Hepatocyte (in vitro differentiated cells): ENCODE data around the gene RRP15. TPM values are rescaled to one million over a fixed set of nuclear protein-coding genes. Genes with fewer than 3 reads are reported as not detected.

Source experiments
- DNase-seq: peaks from one replicate; pipeline ENCODE4 v3.0.0-alpha.2; 2016; ENCODE audit warnings: low spot score
- H2AFZ ChIP-seq: fragments of 200-600 bp; sonication (generic); 2 replicates; pipeline ENCODE4 v1.6.0; 2016; ENCODE audit warnings: antibody characterized with exemption, mild to moderate bottlenecking
- H3K27ac ChIP-seq: fragments of 200-600 bp; sonication (generic); 2 replicates; pipeline ENCODE4 v1.5.1; 2016; ENCODE audit warnings: mild to moderate bottlenecking
- H3K27me3 ChIP-seq: fragments of 200-600 bp; sonication (generic); 2 replicates; pipeline ENCODE4 v1.6.1; 2016
- H3K36me3 ChIP-seq: fragments of 200-600 bp; sonication (generic); replicated peaks from 2 replicates; pipeline ENCODE4 v1.5.1; 2016; ENCODE audit warnings: low read depth; ENCODE audit not compliant: insufficient read depth
- H3K4me1 ChIP-seq: fragments of 200-600 bp; sonication (generic); 2 replicates; pipeline ENCODE4 v1.5.1; 2016; ENCODE audit warnings: mild to moderate bottlenecking, moderate library complexity; ENCODE audit not compliant: insufficient read depth
- H3K4me2 ChIP-seq: fragments of 200-600 bp; sonication (generic); 2 replicates; pipeline ENCODE4 v1.6.0; 2016
- H3K4me3 ChIP-seq: fragments of 200-600 bp; sonication (generic); 2 replicates; pipeline ENCODE4 v1.5.1; 2016; ENCODE audit warnings: mild to moderate bottlenecking
- H3K79me2 ChIP-seq: fragments of 200-600 bp; sonication (generic); 2 replicates; pipeline ENCODE4 v1.6.0; 2017; ENCODE audit warnings: mild to moderate bottlenecking
- H3K9me2 ChIP-seq: fragments of 200-600 bp; sonication (generic); replicated peaks from 2 replicates; pipeline ENCODE4 v1.6.0; 2017; ENCODE audit warnings: mild to moderate bottlenecking; ENCODE audit not compliant: insufficient read depth
- H3K9me3 ChIP-seq: fragments of 200-600 bp; sonication (generic); 2 replicates; pipeline ENCODE4 v1.5.1; 2016; ENCODE audit warnings: low read depth, mild to moderate bottlenecking
- H4K20me1 ChIP-seq: fragments of 200-600 bp; sonication (generic); 2 replicates; pipeline ENCODE4 v1.6.0; 2016; ENCODE audit warnings: mild to moderate bottlenecking; ENCODE audit not compliant: insufficient read depth, poor library complexity, severe bottlenecking
- EZH2 ChIP-seq: fragments of 200-600 bp; sonication (generic); IDR thresholded peaks from 2 replicates; pipeline ENCODE4 v1.6.1; 2016; ENCODE audit warnings: antibody characterized with exemption, mild to moderate bottlenecking, borderline replicate concordance
- EZH2phosphoT487 ChIP-seq: fragments of 200-600 bp; sonication (generic); IDR thresholded peaks from one replicate; pipeline ENCODE4 v1.6.1; 2018; ENCODE audit warnings: antibody characterized with exemption, mild to moderate bottlenecking, low read depth, moderate library complexity; ENCODE audit not compliant: unreplicated experiment, severe bottlenecking
- WGBS: methylation state at CpG from one replicate; pipeline ENCODE4 v1.1.6; 2016; ENCODE audit warnings: low lambda C conversion rate; ENCODE audit errors: missing lambda C conversion rate; 5-methylcytosine and 5-hydroxymethylcytosine counted together
- polyA plus RNA-seq: library from polyadenylated mRNA; unstranded; fragments of >200 nt; fragmentation: Nextera tagmentation; extraction: Ambion mirVana; gene quantifications from 2 replicates; pipeline ENCODE4 v1.2.1, GENCODE V29; 2016
- total RNA-seq: library from RNA; depleted of rRNA; stranded (reverse); fragments of >200 nt; gene quantifications from 2 replicates; pipeline ENCODE4 v1.2.3, GENCODE V29; 2014
- TF ChIP-seq, protein P1 (sequence below): fragments of 200-600 bp; sonication (generic); IDR thresholded peaks from 2 replicates; pipeline ENCODE4 v1.5.1; 2016; ENCODE audit warnings: antibody characterized with exemption, mild to moderate bottlenecking; ENCODE audit not compliant: poor library complexity

RRP15 gene
- total and polyA plus RNA-seq, 2 experiments from 2014 or later, result 6.7 to 9.0 TPM

DNA sequence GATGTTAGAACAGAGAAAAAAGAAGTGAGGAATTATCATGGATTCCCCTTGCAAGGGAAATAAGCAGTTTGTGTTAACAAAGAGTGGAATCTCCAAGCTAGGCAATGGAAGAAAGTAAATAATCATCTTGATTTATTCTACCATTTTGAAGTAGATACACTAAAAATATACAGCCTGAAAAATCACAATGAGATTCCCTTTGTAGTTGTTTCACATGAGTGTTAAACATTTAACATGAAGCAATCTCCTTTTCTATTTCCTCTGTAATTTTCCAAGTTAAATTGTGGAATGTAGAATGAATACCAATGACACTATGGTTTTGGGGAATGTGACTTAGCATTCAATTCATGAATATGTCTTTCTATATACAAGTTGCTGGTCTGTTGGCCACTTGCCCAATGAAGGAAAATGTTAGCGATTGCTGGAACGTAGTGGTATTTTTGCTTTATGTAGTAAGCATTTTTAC is 65.7 kb downstream of the RRP15 start:
- WGBS, result 52% methylated on average over 2 of the region's 2 CpGs
- no peak for DNase-seq
- H3K9me3 ChIP-seq, result no peaks in the 10 kb centered on the region
- peaks cover 4% of the 10 kb centered on the region for H3K4me1 ChIP-seq
- peak overlapping the region; percentile 92 for H3K4me2 ChIP-seq
- no peaks in the 10 kb centered on the region for H3K36me3 ChIP-seq
- H4K20me1 ChIP-seq, result no peaks in the 10 kb centered on the region
- peak overlapping the region; percentile 16 for H3K4me3 ChIP-seq
- TF ChIP-seq EZH2 (no peak), EZH2phosphoT487 (no peak)
- TF ChIP-seq, protein P1, sequence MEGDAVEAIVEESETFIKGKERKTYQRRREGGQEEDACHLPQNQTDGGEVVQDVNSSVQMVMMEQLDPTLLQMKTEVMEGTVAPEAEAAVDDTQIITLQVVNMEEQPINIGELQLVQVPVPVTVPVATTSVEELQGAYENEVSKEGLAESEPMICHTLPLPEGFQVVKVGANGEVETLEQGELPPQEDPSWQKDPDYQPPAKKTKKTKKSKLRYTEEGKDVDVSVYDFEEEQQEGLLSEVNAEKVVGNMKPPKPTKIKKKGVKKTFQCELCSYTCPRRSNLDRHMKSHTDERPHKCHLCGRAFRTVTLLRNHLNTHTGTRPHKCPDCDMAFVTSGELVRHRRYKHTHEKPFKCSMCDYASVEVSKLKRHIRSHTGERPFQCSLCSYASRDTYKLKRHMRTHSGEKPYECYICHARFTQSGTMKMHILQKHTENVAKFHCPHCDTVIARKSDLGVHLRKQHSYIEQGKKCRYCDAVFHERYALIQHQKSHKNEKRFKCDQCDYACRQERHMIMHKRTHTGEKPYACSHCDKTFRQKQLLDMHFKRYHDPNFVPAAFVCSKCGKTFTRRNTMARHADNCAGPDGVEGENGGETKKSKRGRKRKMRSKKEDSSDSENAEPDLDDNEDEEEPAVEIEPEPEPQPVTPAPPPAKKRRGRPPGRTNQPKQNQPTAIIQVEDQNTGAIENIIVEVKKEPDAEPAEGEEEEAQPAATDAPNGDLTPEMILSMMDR, result no peak
- no peaks in the 10 kb centered on the region for H3K9me2 ChIP-seq
- no peaks in the 10 kb centered on the region for H3K27me3 ChIP-seq
- H3K79me2 ChIP-seq, result peaks cover 68% of the 10 kb centered on the region
- peak overlapping the region; percentile 58 for H3K27ac ChIP-seq
- H2AFZ ChIP-seq, result no peak overlapping the region

GRCh38 chr1:218351391-218352074 is 66.4 kb downstream of the RRP15 start:
- TF ChIP-seq EZH2, result no peak
- no peak for TF ChIP-seq EZH2phosphoT487
- TF ChIP-seq, protein P1, result peak; percentile 19
- no peaks in the 10 kb centered on the region for H3K9me3 ChIP-seq
- H3K27me3 ChIP-seq, result no peaks in the 10 kb centered on the region
- H3K4me2 ChIP-seq, result peak overlapping the region; percentile 92
- DNase-seq, result no peak
- H3K79me2 ChIP-seq, result peaks cover 71% of the 10 kb centered on the region
- H3K36me3 ChIP-seq, result no peaks in the 10 kb centered on the region
- no peaks in the 10 kb centered on the region for H4K20me1 ChIP-seq
- H2AFZ ChIP-seq, result no peak overlapping the region
- H3K9me2 ChIP-seq, result no peaks in the 10 kb centered on the region
- peak overlapping the region; percentile 16 for H3K4me3 ChIP-seq
- H3K27ac ChIP-seq, result peak overlapping the region; percentile 58
- 68% methylated on average over 10 of the region's 10 CpGs for WGBS
- H3K4me1 ChIP-seq, result peaks cover 4% of the 10 kb centered on the region

DNA sequence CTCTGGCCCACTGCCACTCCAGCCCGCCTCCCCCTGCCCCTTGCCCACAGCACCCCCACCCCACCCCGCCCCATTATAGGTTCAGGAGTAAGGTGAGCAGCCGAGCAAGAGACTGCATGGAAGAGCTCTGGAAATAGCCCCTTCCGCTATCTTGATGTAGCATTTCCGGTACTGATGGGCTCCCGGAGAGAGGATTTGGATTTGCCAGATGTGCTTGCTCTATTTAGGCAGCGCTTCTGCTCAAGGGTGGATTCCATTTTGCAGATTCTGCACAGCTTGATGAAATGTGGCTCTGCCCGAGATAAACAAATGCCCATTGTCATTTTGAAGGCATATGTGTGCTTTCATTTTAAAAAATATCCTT is 67.0 kb downstream of the RRP15 start:
- TF ChIP-seq EZH2 (no peak), EZH2phosphoT487 (no peak)
- TF ChIP-seq, protein P1, result no peak
- no peaks in the 10 kb centered on the region for H3K27me3 ChIP-seq
- DNase-seq, result no peak
- H3K27ac ChIP-seq, result no peak overlapping the region
- no peaks in the 10 kb centered on the region for H3K36me3 ChIP-seq
- H3K9me2 ChIP-seq, result no peaks in the 10 kb centered on the region
- WGBS, result 91% methylated on average over 8 of the region's 8 CpGs
- H3K4me1 ChIP-seq, result peaks cover 4% of the 10 kb centered on the region
- peaks cover 73% of the 10 kb centered on the region for H3K79me2 ChIP-seq
- no peak overlapping the region for H3K4me3 ChIP-seq
- H2AFZ ChIP-seq, result no peak overlapping the region
- H3K4me2 ChIP-seq, result peak overlapping the region; percentile 92
- no peaks in the 10 kb centered on the region for H4K20me1 ChIP-seq
- H3K9me3 ChIP-seq, result no peaks in the 10 kb centered on the region
